Left cardiac atrium (tissue), 4 donors: ENCODE data around the gene ZBTB46. TPM values are rescaled to one million over a fixed set of nuclear protein-coding genes. Genes with fewer than 3 reads are reported as not detected.
"Not testable (repeated sequence)": the region's sequence is repeated elsewhere in the genome, so short reads cannot be mapped to it uniquely, and the experiment has no call there.

Experiments used
- ATAC-seq, 2 donors: fragments of 200-7000 bp; cut with Tn5 transposase; one replicate each; pipeline ENCODE4 v1.9.1; 2020; ENCODE audit warnings: mild to moderate bottlenecking in 2 of 2, moderate library complexity in 2 of 2
- DNase-seq: peaks from one replicate; pipeline ENCODE4 v3.0.0-alpha.2; 2020
- intact Hi-C, 2 donors: fragments of 100-400 bp; cut with DNase I; formaldehyde crosslinking; loops; one replicate each; pipeline versions ENCODE4 v1.14.1 to v1.15.1; 2022 to 2023
- long read RNA-seq: library from polyadenylated mRNA; unstranded; transcript quantifications from one replicate; pipeline ENCODE4 v2.0.0, GENCODE V29; 2021
- total RNA-seq, 2 donors: library from RNA; stranded (reverse); fragmentation: NEBNext Ultra II Directional; extraction: Animal tissue kit (Norgen Biotek cat#: 25700); gene quantifications; one replicate each; pipeline ENCODE4 v1.2.1, GENCODE V29; 2021
- donor health status: DM: no; HTN: yes; CAD: no.
- donor health status: DM: no; HTN: yes; CAD: no; lungs with severe emphysema.
- donor health status: DM: yes; HTN: yes; CAD: no.
- donor health status: Dilated cardiomyopathy.

Gene ZBTB46
- 10 to 100 TPM; 12.7 to 17.0 TPM for total RNA-seq
- long read RNA-seq, partial matches to known transcripts: 2 of 8 reads
- long read RNA-seq, other reads (novel, unspliced or antisense): 6 of 8 reads

- intact Hi-C loops: no loop called here
- DNase-seq (peak; percentile 75), ATAC-seq (peak; percentile 1 to 51)
Observed at GRCh38 chr20:63830841-63831588, at the start of gene ZBTB46. TSS of gene ZBTB46 (minus strand) at chr20:63831264. CDS start at chr20:63790757, 40,507 bp downstream.

- intact Hi-C loops: loop anchor here in 1 of 2 donors (10.0 kb wide), 1 partner anchor 344 kb away; the partner anchor contains the start of gene PTK6
- ATAC-seq (no peak), DNase-seq (no peak)
Observed at GRCh38 chr20:63878899-63879663, 48.0 kb upstream of the ZBTB46 start.

GRCh38 chr20:63877755-63878470 is 46.8 kb upstream of the ZBTB46 start:
- DNase-seq: no peak
- no peak for ATAC-seq
- intact Hi-C loops: loop anchor here in 1 of 2 donors (10.0 kb wide), 1 partner anchor 343 kb away; the partner anchor contains the start of gene PTK6

GRCh38 chr20:63876489-63877036 is 45.5 kb upstream of the ZBTB46 start:
- intact Hi-C loops: loop anchor here in 1 of 2 donors (10.0 kb wide), 1 partner anchor 342 kb away; the partner anchor contains the start of gene PTK6
- ATAC-seq: no peak
- no peak for DNase-seq

- DNase-seq, ATAC-seq: not testable (repeated sequence)
- intact Hi-C loops: loop anchor here in 1 of 2 donors (10.0 kb wide), 1 partner anchor 339 kb away; the partner anchor contains the start of gene PTK6
Observed at GRCh38 chr20:63874241-63874640, 43.2 kb upstream of the ZBTB46 start.

- ATAC-seq: peak; percentile 85 to 91
- intact Hi-C loops: loop anchor here in 1 of 2 donors (10.0 kb wide), 1 partner anchor 339 kb away; the partner anchor contains the start of gene PTK6
- peak; percentile 60 for DNase-seq
Observed at GRCh38 chr20:63873477-63873971, 42.5 kb upstream of the ZBTB46 start.

GRCh38 chr20:63868264-63868663 is 37.2 kb upstream of the ZBTB46 start:
- no peak for ATAC-seq
- intact Hi-C loops: no loop called here
- DNase-seq: no peak

- ATAC-seq, DNase-seq, intact Hi-C loops: not testable (repeated sequence)
Observed at GRCh38 chr20:63867042-63867441, 36.0 kb upstream of the ZBTB46 start.

GRCh38 chr20:63864978-63865640 is 34.0 kb upstream of the ZBTB46 start, which contains the start of gene TPD52L2:
TSS of gene TPD52L2 (plus strand) at chr20:63865270. CDS start at chr20:63865366, 96 bp downstream.
- peak; percentile 99 for DNase-seq
- intact Hi-C loops: loop anchor here (5.0 kb wide), 2 partner anchors 78 to 88 kb away; no protein-coding TSS in a partner anchor
- ATAC-seq: peak; percentile 95 to 96

- intact Hi-C loops: loop anchor here (5.0 kb wide), 2 partner anchors 77 to 87 kb away; no protein-coding TSS in a partner anchor
- DNase-seq: no peak
- no peak for ATAC-seq
Observed at GRCh38 chr20:63864545-63864977, 33.5 kb upstream of the ZBTB46 start.

GRCh38 chr20:63863798-63864544 is 32.9 kb upstream of the ZBTB46 start:
- intact Hi-C loops: loop anchor here (5.0 kb wide), 2 partner anchors 77 to 87 kb away; no protein-coding TSS in a partner anchor
- ATAC-seq: peak; percentile 83 to 84
- DNase-seq: peak; percentile 90

GRCh38 chr20:63863021-63863797 is 32.1 kb upstream of the ZBTB46 start:
- intact Hi-C loops: loop anchor here (5.0 kb wide), 2 partner anchors 76 to 86 kb away; no protein-coding TSS in a partner anchor
- DNase-seq (no peak), ATAC-seq (no peak)

GRCh38 chr20:63861981-63862901 is 31.2 kb upstream of the ZBTB46 start:
- ATAC-seq (no peak), DNase-seq (no peak)
- intact Hi-C loops: loop anchor here (5.0 kb wide), 2 partner anchors 75 to 85 kb away; no protein-coding TSS in a partner anchor

- ATAC-seq: no peak
Observed at GRCh38 chr20:63861365-63861934, 30.4 kb upstream of the ZBTB46 start, which contains the start of gene ABHD16B. TSS of gene ABHD16B (plus strand) at chr20:63861498. CDS start at chr20:63861541, 43 bp downstream.

More at GRCh38 chr20:63861365-63861934, 30.4 kb upstream of the ZBTB46 start, which contains the start of gene ABHD16B:
- intact Hi-C loops: loop anchor here (5.0 kb wide), 2 partner anchors 74 to 84 kb away; no protein-coding TSS in a partner anchor
- no peak for DNase-seq
